GM21717 (cell line): Measurements from ENCODE around the gene SLC27A3.
"Not testable (repeated sequence)": the region's sequence is repeated elsewhere in the genome, so short reads cannot be mapped to it uniquely, and the experiment has no call there.

Experiments used
- ATAC-seq: cut with Tn5 transposase; IDR thresholded peaks from one replicate; pipeline ENCODE4 v1.9.1; 2021; ENCODE audit warnings: mild to moderate bottlenecking, moderate library complexity; ENCODE audit not compliant: unreplicated experiment

SLC27A3 gene

GRCh38 chr1:153779781-153780541, 4.8 kb downstream of the SLC27A3 start:
- ATAC-seq = no peak

DNA sequence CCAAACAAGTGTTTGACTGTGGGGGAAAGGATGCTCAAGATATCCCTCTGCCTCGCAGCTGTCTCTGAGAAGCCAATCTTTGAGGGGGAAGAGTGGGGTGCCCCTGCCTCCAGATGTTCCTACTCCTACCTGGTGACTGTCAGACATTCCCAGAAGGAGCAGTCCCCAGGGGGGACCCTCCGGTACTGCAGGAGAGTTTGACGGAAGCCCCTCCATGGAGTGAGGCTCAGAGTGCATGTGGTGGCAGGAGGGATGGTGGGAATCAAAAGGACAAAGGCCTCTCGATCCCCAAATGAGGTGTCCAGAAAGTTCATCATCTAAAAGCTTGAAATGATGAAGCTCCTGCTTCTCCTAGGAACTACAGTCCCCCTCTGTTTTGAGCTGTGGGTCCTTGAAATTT, 5.3 kb downstream of the SLC27A3 start:
- no peak for ATAC-seq

- ATAC-seq = not testable (repeated sequence)
These were observed 7.4 kb downstream of the SLC27A3 start for GRCh38 chr1:153782648-153783047.

GRCh38 chr1:153783233-153784190, 8.3 kb downstream of the SLC27A3 start:
- ATAC-seq = peak; percentile 69

DNA sequence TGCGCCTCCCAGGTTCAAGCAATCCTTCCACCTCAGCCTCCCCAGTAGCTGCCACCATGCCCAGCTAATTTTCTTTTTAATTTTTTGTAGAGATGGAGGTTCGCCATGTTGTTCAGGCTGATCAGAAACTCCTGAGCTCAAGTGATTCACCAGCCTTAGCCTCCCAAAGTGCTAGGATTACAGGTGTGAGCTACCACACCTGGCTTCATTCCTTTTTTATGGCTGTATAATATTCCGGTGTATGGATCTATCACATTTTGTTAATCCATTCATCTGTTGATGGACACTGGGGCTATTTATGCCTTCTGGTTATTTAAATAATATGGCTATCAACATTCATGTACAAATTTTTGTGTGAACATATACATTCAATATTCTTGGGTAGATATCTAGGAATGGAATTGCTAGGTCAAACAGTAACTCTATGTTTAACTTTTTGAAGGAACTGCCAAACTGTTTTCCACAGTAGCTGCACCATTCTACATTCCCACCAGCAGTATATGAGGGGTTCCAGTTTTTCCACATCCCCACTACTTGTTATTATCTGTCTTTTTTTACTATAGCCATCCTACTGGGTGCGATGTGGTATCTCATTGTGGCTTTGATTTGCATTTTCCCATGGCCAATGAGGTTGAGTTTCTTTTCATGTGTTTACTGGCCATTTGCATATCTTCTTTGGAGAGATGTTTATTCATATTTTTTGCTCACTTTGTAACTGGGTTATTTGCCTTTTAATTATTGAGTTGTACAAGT, 11.0 kb downstream of the SLC27A3 start:
- ATAC-seq = no peak

GRCh38 chr1:153789478-153790034, 14.3 kb downstream of the SLC27A3 start:
- ATAC-seq = no peak

DNA sequence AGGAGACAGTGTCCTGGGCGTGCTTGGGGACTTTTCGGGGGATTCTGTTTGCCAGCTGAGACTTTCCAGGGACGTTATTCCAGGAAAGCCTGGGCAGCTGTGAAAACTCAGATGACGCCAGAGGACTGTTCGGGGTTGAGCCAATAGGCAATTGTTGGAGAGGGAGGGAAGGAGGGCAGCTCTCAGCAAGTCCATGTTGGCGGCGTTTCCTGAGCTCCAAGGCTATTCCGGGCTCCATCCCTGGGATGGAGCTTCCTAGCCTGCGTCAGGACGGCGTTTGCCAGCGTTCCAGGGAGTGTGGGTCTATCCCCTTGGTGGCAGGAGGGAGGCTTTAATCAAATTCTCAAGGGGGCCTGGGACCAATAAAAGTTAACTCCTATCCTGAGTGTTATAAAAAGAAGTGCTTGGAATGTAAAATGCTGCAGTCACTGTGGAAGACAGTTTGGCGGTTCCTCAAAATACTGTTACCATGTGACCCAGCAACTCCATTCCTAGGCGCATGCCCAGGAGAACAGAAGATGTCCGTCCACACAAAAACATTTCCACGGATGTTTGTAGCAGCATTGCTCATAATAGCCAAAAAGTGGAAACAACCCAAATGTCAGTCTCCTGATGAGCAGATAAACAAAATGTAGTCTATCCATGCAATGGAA, 15.2 kb downstream of the SLC27A3 start:
- ATAC-seq = peak; percentile 1

DNA sequence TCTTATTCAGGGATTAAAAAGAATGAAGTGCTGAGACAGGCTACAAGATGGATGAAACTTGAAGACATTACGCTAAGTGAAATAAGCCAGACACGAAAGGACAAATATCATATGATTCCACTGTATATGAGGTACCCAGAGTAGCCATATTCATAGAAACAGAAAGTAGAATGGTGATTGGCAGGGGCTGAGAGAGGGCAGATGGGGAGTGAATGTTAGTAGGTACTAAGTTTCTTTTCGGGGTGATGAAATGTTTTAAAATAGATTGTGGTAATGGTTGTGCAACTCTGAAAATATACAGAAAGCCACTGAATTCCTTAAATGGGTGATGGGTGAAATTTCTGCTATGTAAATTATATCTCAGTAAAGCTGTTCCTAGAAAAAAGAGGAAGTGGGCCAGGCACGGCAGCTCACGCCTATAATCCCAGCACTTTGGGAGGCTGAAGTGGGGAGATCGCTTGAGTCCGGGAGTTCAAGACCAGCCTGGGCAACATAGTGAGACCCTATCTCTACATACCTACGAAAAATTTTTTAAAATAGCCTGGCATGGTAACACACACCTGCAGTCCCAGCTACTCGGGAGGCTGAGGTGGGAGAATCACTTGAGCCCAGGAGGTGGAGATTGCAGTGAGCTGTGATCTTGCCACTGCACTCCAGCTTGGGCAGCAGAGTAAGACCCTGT, 15.9 kb downstream of the SLC27A3 start:
- ATAC-seq = peak; percentile 71

- ATAC-seq = no peak
These were observed 16.5 kb downstream of the SLC27A3 start for GRCh38 chr1:153791648-153792253.

- no peak for ATAC-seq
These were observed 17.4 kb downstream of the SLC27A3 start for GRCh38 chr1:153792631-153793041.

- ATAC-seq = no peak
These were observed 18.2 kb downstream of the SLC27A3 start for GRCh38 chr1:153793261-153793972.

GRCh38 chr1:153793973-153794615, 18.9 kb downstream of the SLC27A3 start:
- ATAC-seq = no peak

DNA sequence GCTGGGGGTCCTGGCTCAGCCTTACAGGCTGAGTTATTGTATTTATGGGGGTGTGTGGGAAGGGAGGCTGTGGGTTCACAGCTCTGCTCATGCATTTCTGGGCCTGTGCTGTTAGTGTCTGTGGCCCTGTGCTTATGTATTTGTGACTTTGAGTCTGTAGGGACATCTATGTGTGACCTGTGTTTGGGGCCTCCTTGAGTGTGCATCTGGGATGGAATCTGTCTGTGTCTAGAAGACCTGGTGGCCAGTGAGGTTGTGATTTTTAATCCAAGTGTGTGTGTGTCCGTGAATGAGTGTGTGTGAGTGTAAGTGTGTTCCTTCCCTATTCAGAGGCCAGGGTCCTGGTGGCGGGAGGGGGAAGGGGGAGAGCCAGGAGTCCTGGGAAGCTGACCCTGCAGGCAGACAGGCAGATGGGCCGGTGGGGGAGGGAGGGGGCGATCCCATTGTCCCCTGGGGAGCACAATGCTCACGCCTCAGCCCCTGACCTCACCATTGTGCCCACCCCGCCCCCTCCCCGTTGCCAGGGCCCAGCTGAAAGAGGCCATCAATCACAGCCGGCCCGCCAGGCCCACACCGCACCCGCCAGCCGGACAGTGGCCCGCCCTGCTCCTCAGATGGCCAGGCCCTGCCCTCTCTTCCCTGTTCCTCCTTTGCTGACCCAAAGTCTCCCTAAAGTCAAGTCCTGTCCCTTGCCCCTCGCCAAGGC, 19.6 kb downstream of the SLC27A3 start:
- no peak for ATAC-seq

GRCh38 chr1:153795330-153795837, 20.2 kb downstream of the SLC27A3 start:
- ATAC-seq = no peak

DNA sequence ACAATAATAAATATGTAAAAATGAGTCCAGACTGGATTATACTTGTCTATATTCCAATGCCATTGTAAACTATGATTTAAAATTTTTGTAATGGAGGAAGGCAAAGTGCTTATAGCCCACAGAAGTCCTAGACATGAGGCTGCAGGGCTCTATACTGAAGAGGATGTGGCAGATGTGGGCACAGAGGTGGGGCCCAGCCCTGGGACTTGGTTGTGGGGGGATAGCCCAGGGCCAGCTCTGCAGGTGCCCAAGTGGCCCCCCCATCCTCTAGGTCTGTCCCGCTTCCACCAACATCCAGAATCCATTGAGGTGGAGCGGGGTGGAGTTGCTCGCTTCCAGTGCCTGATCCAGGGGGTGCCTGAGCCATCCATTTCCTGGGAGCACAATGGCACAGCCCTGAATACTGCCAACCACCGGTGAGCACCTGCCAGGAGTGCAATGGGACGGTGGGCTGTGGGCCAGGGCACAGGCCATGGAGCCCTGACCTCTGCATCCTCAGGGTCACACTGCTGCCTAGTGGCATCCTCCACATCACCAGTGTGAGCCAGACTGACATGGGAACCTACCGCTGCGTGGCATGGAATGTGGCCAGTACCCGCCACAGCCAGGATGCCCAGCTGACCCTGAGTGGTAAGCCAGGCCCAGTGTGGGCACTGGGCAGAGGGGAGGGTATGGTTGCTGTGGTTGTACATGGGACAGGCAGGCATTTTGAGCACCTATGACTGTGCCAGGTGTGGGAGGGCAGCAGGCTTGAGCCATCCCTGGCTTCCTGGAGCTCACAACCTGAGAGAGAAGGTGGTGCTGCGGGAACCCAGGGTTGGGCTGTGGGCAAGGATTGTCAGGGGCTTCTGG, 21.0 kb downstream of the SLC27A3 start:
- ATAC-seq = no peak
